A673 (cell line): Measurements from ENCODE around the gene ARL8A. TPM values are rescaled to one million over a fixed set of nuclear protein-coding genes. Genes with fewer than 3 reads are reported as not detected.
A peak's percentile ranks its signal among the peaks of the same experiment; 100 is the strongest.
"Not testable (repeated sequence)": the region's sequence is repeated elsewhere in the genome, so short reads cannot be mapped to it uniquely, and the experiment has no call there.

Experiments
- BruUV-seq: library from RNA; stranded (reverse); fragments of 400-500 nt; replicated peaks from 2 replicates; lab custom pipeline; 2021; lab: Mats Ljungman, UMichigan
- CTCF ChIA-PET: fragments of 300-600 bp; sonication (Branson Sonifier 250); formaldehyde crosslinking; loops from one replicate; lab custom pipeline; 2022; ENCODE audit warnings: antibody characterized with exemption; lab: Charles Lee
- POLR2A ChIA-PET: fragments of 300-600 bp; sonication (Branson Sonifier 250); formaldehyde crosslinking; loops from one replicate; lab custom pipeline; 2022; ENCODE audit warnings: antibody characterized with exemption; ENCODE audit not compliant: low non-redundant PET; lab: Charles Lee
- DNase-seq: peaks from one replicate; pipeline ENCODE4 v3.0.0-alpha.2; 2015; ENCODE audit warnings: low spot score
- H3K27ac ChIP-seq: fragments of 200-600 bp; sonication (generic); 2 replicates; pipeline ENCODE4 v1.5.1; 2016; ENCODE audit warnings: mixed run types, low read depth, mild to moderate bottlenecking, mixed read lengths, antibody characterized with exemption, low read length; ENCODE audit not compliant: poor library complexity, severe bottlenecking
- H3K27me3 ChIP-seq: fragments of 200-600 bp; sonication (generic); replicated peaks from 2 replicates; pipeline ENCODE4 v1.6.1; 2017; ENCODE audit warnings: mixed run types, low read depth, mild to moderate bottlenecking, mixed read lengths, antibody characterized with exemption, low read length; ENCODE audit not compliant: insufficient read depth, poor library complexity
- H3K36me3 ChIP-seq: fragments of 200-600 bp; sonication (generic); 2 replicates; pipeline ENCODE4 v1.6.1; 2016; ENCODE audit warnings: mixed run types, mild to moderate bottlenecking, mixed read lengths, antibody characterized with exemption, low read length; ENCODE audit not compliant: insufficient read depth, poor library complexity, severe bottlenecking
- H3K4me1 ChIP-seq: fragments of 200-600 bp; sonication (generic); 2 replicates; pipeline ENCODE4 v1.6.1; 2017; ENCODE audit warnings: mixed run types, mild to moderate bottlenecking, mixed read lengths, antibody characterized with exemption, low read length; ENCODE audit not compliant: insufficient read depth, poor library complexity, severe bottlenecking
- H3K4me3 ChIP-seq: fragments of 200-600 bp; sonication (generic); 2 replicates; pipeline ENCODE4 v1.5.1; 2016; ENCODE audit warnings: low read depth, mixed run types, mild to moderate bottlenecking, mixed read lengths, low read length; ENCODE audit not compliant: poor library complexity, severe bottlenecking
- H3K9me3 ChIP-seq: fragments of 200-600 bp; sonication (generic); 2 replicates; pipeline ENCODE4 v1.6.1; 2016; ENCODE audit warnings: mixed run types, low read depth, mild to moderate bottlenecking, mixed read lengths, antibody characterized with exemption, low read length; ENCODE audit not compliant: poor library complexity, severe bottlenecking
- CTCF ChIP-seq: fragments of 300-800, 200-600 bp; sonication (generic); conservative IDR thresholded peaks from 2 replicates; pipeline ENCODE4 v1.5.1; 2017; ENCODE audit warnings: low read depth, mild to moderate bottlenecking, antibody characterized with exemption, low read length, moderate library complexity, mixed read lengths
- EZH2 ChIP-seq: fragments of 200-600 bp; sonication (generic); IDR thresholded peaks from 2 replicates; pipeline ENCODE4 v1.6.1; 2017; ENCODE audit warnings: borderline replicate concordance, low read depth, mild to moderate bottlenecking, mixed read lengths, antibody characterized with exemption, low read length; ENCODE audit not compliant: poor library complexity, severe bottlenecking
- intact Hi-C: fragments of 100-400 bp; cut with micrococcal nuclease; formaldehyde crosslinking; loops from one replicate; pipeline ENCODE4 v1.10.0; 2022; ENCODE audit not compliant: unreplicated experiment
- total RNA-seq: library from RNA; stranded (reverse); gene quantifications from 2 replicates; pipeline ENCODE4 v1.2.3, GENCODE V29; 2021

Gene ARL8A
- total RNA-seq, 1 experiment from 2014 or later: 41.9 TPM

GRCh38 chr1:202145068-202145743, 669 bp upstream of the ARL8A start:
- Histone ChIP-seq H3K36me3 (no peaks in the 10 kb centered on the region), H3K9me3 (no peaks in the 10 kb centered on the region), H3K27ac (peak overlapping the region; percentile 79), H3K27me3 (no peaks in the 10 kb centered on the region), H3K4me3 (peak overlapping the region; percentile 96), H3K4me1 (no peaks in the 10 kb centered on the region)
- intact Hi-C loops: no loop called here
- TF ChIP-seq EZH2 (no peak), CTCF (no peak)
- POLR2A ChIA-PET: no interaction called here
- no TSS peak for BruUV-seq
- no peak for DNase-seq
- CTCF ChIA-PET: no interaction called here

- ChIA-PET POLR2A (no interaction called here), CTCF (interaction anchor here (1.8 kb wide), 1 partner anchor 17 kb away, joined by 6 read pairs; the partner anchor contains the start of gene PTPN7)
- no peaks in the 10 kb centered on the region for H3K4me1 ChIP-seq
- BruUV-seq: no TSS peak
- H3K27me3 ChIP-seq: no peaks in the 10 kb centered on the region
- peak overlapping the region; percentile 96 for H3K4me3 ChIP-seq
- DNase-seq: peak; percentile 54
- peak overlapping the region; percentile 79 for H3K27ac ChIP-seq
- no peaks in the 10 kb centered on the region for H3K36me3 ChIP-seq
- no peaks in the 10 kb centered on the region for H3K9me3 ChIP-seq
- intact Hi-C loops: no loop called here
- TF ChIP-seq CTCF (no peak), EZH2 (no peak)
These were observed 652 bp downstream of the ARL8A start for GRCh38 chr1:202143768-202144401.

- Histone ChIP-seq H3K4me1 (no peaks in the 10 kb centered on the region), H3K27ac (peak overlapping the region; percentile 79), H3K27me3 (no peaks in the 10 kb centered on the region), H3K9me3 (no peaks in the 10 kb centered on the region), H3K36me3 (no peaks in the 10 kb centered on the region), H3K4me3 (peak overlapping the region; percentile 96)
- DNase-seq: no peak
- TSS peak; percentile 33 for BruUV-seq
- intact Hi-C loops: no loop called here
- TF ChIP-seq CTCF: no peak
- TF ChIP-seq EZH2: no peak
- ChIA-PET CTCF (interaction anchor here (1.8 kb wide), 1 partner anchor 17 kb away, joined by 6 read pairs; the partner anchor contains the start of gene PTPN7), POLR2A (no interaction called here)
These were observed 1.3 kb downstream of the ARL8A start for GRCh38 chr1:202143011-202143767.

GRCh38 chr1:202141468-202141867, 3.1 kb downstream of the ARL8A start:
- CTCF ChIA-PET, H3K9me3 ChIP-seq, H3K4me3 ChIP-seq, intact Hi-C loops, BruUV-seq, H3K4me1 ChIP-seq, POLR2A ChIA-PET, DNase-seq, H3K27me3 ChIP-seq, H3K27ac ChIP-seq, H3K36me3 ChIP-seq: not testable (repeated sequence)
